Cardiac septum (tissue), 1 donor: ENCODE measurements around the gene NASP. TPM values are rescaled to one million over a fixed set of nuclear protein-coding genes. Genes with fewer than 3 reads are reported as not detected.
"Not testable (repeated sequence)": the region's sequence is repeated elsewhere in the genome, so short reads cannot be mapped to it uniquely, and the experiment has no call there.

Experiments used
- DNase-seq: peaks from one replicate; pipeline ENCODE4 v3.0.0-alpha.2; 2020; ENCODE audit warnings: low spot score
- intact Hi-C: fragments of 100-400 bp; cut with DNase I; formaldehyde crosslinking; loops from one replicate; pipeline ENCODE4 v1.14.0; 2022
- total RNA-seq: library from RNA; stranded (reverse); fragmentation: NEBNext Ultra II Directional; extraction: Animal tissue kit (Norgen Biotek cat#: 25700); gene quantifications from one replicate; pipeline ENCODE4 v1.2.1, GENCODE V29; 2021
- donor health status: DM: no; HTN: no; CAD: no.

The NASP gene
- total RNA-seq, 1 donor from 2014 or later = 30.1 TPM

GRCh38 chr1:45568421-45568820 is 15.4 kb upstream of the NASP start:
- intact Hi-C loops = no loop called here
- no peak for DNase-seq

- DNase-seq = no peak
- intact Hi-C loops = no loop called here
Measured at GRCh38 chr1:45569571-45569961, 14.3 kb upstream of the NASP start.

GRCh38 chr1:45569962-45570581 is 13.8 kb upstream of the NASP start:
- peak; percentile 81 for DNase-seq
- intact Hi-C loops = loop anchor here (2.0 to 5.0 kb wide), 2 partner anchors 59 to 208 kb away; no protein-coding TSS in a partner anchor

- DNase-seq = no peak
- intact Hi-C loops = loop anchor here (2.0 to 5.0 kb wide), 2 partner anchors 60 to 208 kb away; no protein-coding TSS in a partner anchor
Measured at GRCh38 chr1:45570631-45571030, 13.2 kb upstream of the NASP start.

GRCh38 chr1:45573231-45573804 is 10.5 kb upstream of the NASP start:
- DNase-seq = peak; percentile 7
- intact Hi-C loops = loop anchor here (5.0 kb wide), 1 partner anchor 211 kb away; no protein-coding TSS in a partner anchor

GRCh38 chr1:45574105-45574626 is 9.7 kb upstream of the NASP start:
- intact Hi-C loops = loop anchor here (5.0 kb wide), 1 partner anchor 212 kb away; no protein-coding TSS in a partner anchor

GRCh38 chr1:45583264-45583665 is 576 bp upstream of the NASP start:
- intact Hi-C loops = no loop called here
- peak; percentile 97 for DNase-seq

More at GRCh38 chr1:45574105-45574626, 9.7 kb upstream of the NASP start:
- no peak for DNase-seq

GRCh38 chr1:45584351-45585109 is 689 bp downstream of the NASP start:
- peak; percentile 93 for DNase-seq
- intact Hi-C loops = loop anchor here (2.0 kb wide), 1 partner anchor 102 kb away; the partner anchor contains the start of gene GPBP1L1

GRCh38 chr1:45585110-45585426 is 1.2 kb downstream of the NASP start:
- DNase-seq = no peak
- intact Hi-C loops = loop anchor here (2.0 kb wide), 1 partner anchor 102 kb away; the partner anchor contains the start of gene GPBP1L1

- intact Hi-C loops = loop anchor here (2.0 kb wide), 1 partner anchor 101 kb away; the partner anchor contains the start of gene GPBP1L1
Measured at GRCh38 chr1:45585496-45586075, 1.7 kb downstream of the NASP start.

GRCh38 chr1:45586769-45587168 is 2.9 kb downstream of the NASP start:
- no peak for DNase-seq
- intact Hi-C loops = no loop called here

More at GRCh38 chr1:45585496-45586075, 1.7 kb downstream of the NASP start:
- DNase-seq = no peak

- DNase-seq = no peak
- intact Hi-C loops = no loop called here
Measured at GRCh38 chr1:45589861-45590260, 6.0 kb downstream of the NASP start.

GRCh38 chr1:45594412-45594811 is 10.6 kb downstream of the NASP start:
- intact Hi-C loops = no loop called here

GRCh38 chr1:45596765-45597164 is 12.9 kb downstream of the NASP start:
- DNase-seq, intact Hi-C loops: not testable (repeated sequence)

More at GRCh38 chr1:45594412-45594811, 10.6 kb downstream of the NASP start:
- no peak for DNase-seq

GRCh38 chr1:45604239-45604638 is 20.4 kb downstream of the NASP start:
- no peak for DNase-seq
- intact Hi-C loops = loop anchor here (10.0 kb wide), 1 partner anchor 251 kb away; no protein-coding TSS in a partner anchor

- no peak for DNase-seq
- intact Hi-C loops = loop anchor here (10.0 kb wide), 1 partner anchor 247 kb away; no protein-coding TSS in a partner anchor
Measured at GRCh38 chr1:45607404-45608074, 23.7 kb downstream of the NASP start.

- no peak for DNase-seq
- intact Hi-C loops = loop anchor here (10.0 kb wide), 1 partner anchor 246 kb away; no protein-coding TSS in a partner anchor
Measured at GRCh38 chr1:45608175-45609156, 24.6 kb downstream of the NASP start.
